ENCODE measurements around the gene UNC13D. TPM values are rescaled to one million over a fixed set of nuclear protein-coding genes. Genes with fewer than 3 reads are reported as not detected.
A peak's percentile ranks its signal among the peaks of the same experiment; 100 is the strongest.

UNC13D gene
- total RNA-seq, 1 donor from 2014 or later: 102 TPM

DNA sequence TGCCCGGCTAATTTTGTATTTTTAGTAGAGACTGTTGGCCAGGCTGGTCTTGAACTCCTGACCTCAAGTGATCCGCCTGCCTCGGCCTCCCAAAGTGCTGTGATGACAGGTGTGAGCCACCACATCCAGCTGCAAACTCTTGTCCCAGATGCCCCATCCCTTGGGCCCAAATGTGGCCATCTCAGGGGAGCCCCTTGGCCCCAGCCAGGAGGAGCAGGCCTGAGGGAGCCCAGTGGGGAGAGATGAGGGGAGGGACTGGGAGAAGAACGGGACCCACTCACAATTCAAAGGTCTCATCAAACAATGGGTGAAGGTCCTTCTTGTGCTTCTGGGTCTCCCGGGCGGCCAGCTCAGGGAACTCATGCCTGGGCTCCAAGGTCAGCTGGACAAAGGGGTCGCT lies 14.5 kb downstream of the UNC13D start:
- H3K36me3 Mint-ChIP-seq (ENCODE audit: low read depth): peaks cover 48% of the 10 kb centered on the region
- POLR2A ChIA-PET: interaction anchor here (0.5 to 7.0 kb wide), 17 partner anchors 10 to 462 kb away, joined by 3 to 90 read pairs (median 3); partner anchors contain the start of genes TMEM94, TRIM65, UNC13D and WBP2
- H3K9me3 Mint-ChIP-seq: no peaks in the 10 kb centered on the region
- H3K4me1 Mint-ChIP-seq: peaks cover 24% of the 10 kb centered on the region
- H3K27ac Mint-ChIP-seq: no peak overlapping the region
- ATAC-seq (ENCODE audit: low read depth) (no peak), DNase-seq (no peak)
- TF ChIP-seq, protein P1, sequence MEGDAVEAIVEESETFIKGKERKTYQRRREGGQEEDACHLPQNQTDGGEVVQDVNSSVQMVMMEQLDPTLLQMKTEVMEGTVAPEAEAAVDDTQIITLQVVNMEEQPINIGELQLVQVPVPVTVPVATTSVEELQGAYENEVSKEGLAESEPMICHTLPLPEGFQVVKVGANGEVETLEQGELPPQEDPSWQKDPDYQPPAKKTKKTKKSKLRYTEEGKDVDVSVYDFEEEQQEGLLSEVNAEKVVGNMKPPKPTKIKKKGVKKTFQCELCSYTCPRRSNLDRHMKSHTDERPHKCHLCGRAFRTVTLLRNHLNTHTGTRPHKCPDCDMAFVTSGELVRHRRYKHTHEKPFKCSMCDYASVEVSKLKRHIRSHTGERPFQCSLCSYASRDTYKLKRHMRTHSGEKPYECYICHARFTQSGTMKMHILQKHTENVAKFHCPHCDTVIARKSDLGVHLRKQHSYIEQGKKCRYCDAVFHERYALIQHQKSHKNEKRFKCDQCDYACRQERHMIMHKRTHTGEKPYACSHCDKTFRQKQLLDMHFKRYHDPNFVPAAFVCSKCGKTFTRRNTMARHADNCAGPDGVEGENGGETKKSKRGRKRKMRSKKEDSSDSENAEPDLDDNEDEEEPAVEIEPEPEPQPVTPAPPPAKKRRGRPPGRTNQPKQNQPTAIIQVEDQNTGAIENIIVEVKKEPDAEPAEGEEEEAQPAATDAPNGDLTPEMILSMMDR (IDR thresholded peaks at IDR 0.05): no peak
- H3K27me3 Mint-ChIP-seq: no peaks in the 10 kb centered on the region
- H3K4me3 Mint-ChIP-seq: no peak overlapping the region
- intact Hi-C loops (cut with micrococcal nuclease): no loop called here
- CTCF ChIA-PET: interaction anchor here (0.8 to 6.7 kb wide), 17 partner anchors 10 to 197 kb away, joined by 3 to 68 read pairs (median 4); partner anchors contain the start of genes GALK1, SMIM5, TRIM65 and UNC13D

DNA sequence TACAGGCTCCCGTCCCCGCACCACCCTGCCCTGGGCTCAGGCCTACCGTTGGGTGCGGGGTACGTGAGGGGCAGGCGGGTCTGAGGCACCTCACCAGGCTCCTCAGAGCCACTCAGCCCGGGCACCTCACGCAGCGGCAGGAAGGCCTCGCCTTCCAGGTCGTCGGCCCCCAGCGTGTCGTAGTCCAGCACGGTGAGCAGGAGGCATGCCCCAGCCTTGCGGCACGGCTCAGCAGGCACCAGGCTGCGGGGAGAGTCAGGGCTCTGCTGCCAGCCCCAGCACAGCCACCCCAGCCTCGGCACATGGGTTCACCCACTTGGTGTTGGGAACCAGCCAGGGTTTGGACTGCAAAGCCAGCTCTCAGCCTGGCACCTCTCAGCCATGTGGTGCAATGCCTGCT lies 15.5 kb downstream of the UNC13D start:
- intact Hi-C loops (cut with micrococcal nuclease): no loop called here
- H3K36me3 Mint-ChIP-seq (ENCODE audit: low read depth): peaks cover 46% of the 10 kb centered on the region

DNA sequence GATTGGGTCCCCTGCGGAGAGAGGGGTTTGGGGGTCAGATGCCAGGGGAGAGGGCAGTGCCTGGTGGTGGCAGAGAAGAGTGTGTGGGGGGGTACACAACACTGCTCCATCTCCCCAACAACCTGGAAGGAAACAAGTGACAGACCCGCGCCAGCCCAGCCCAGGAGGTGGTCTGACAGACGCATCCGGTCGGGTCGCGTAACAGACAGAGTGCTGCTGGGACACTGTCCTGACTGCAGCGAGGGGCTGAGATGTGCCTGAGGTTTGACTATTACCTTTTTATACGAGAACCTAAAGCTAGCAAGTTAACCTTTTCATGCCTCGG lies 16.2 kb downstream of the UNC13D start:
- intact Hi-C loops (cut with micrococcal nuclease): no loop called here
- DNase-seq (no peak), ATAC-seq (ENCODE audit: low read depth) (no peak)
- Mint-ChIP-seq H3K4me1 (peaks cover 18% of the 10 kb centered on the region), H3K36me3 (ENCODE audit: low read depth) (peaks cover 40% of the 10 kb centered on the region), H3K27me3 (no peaks in the 10 kb centered on the region), H3K4me3 (peak overlapping the region; percentile 64), H3K27ac (peak overlapping the region; percentile 79), H3K9me3 (no peaks in the 10 kb centered on the region)
- ChIA-PET CTCF (interaction anchor here (0.5 to 6.7 kb wide), 8 partner anchors 17 to 759 kb away, joined by 3 to 68 read pairs (median 6); partner anchors contain the start of genes GALK1, TRIM65 and UNC13D), POLR2A (interaction anchor here (0.5 to 7.0 kb wide), 11 partner anchors 16 to 959 kb away, joined by 3 to 90 read pairs (median 8); partner anchors contain the start of genes GALK1, TRIM65, UNC13D and UNK)
- TF ChIP-seq, protein P1 (IDR thresholded peaks at IDR 0.05): no peak

More for the DNA sequence above, 15.5 kb downstream of the UNC13D start:
- ATAC-seq (ENCODE audit: low read depth) (no peak), DNase-seq (no peak)
- H3K4me1 Mint-ChIP-seq: peaks cover 24% of the 10 kb centered on the region
- no peaks in the 10 kb centered on the region for H3K9me3 Mint-ChIP-seq
- POLR2A ChIA-PET: interaction anchor here (0.6 to 7.0 kb wide), 7 partner anchors 15 to 75 kb away, joined by 3 to 90 read pairs (median 22); partner anchors contain the start of genes TRIM65, UNC13D, UNK and WBP2
- CTCF ChIA-PET: interaction anchor here (0.9 to 6.7 kb wide), 4 partner anchors 45 to 76 kb away, joined by 3 to 68 read pairs (median 30); partner anchors contain the start of genes GALK1, TRIM65 and UNK
- H3K27me3 Mint-ChIP-seq: no peaks in the 10 kb centered on the region
- no peak overlapping the region for H3K4me3 Mint-ChIP-seq
- no peak overlapping the region for H3K27ac Mint-ChIP-seq
- TF ChIP-seq, protein P1 (IDR thresholded peaks at IDR 0.05): no peak

DNA sequence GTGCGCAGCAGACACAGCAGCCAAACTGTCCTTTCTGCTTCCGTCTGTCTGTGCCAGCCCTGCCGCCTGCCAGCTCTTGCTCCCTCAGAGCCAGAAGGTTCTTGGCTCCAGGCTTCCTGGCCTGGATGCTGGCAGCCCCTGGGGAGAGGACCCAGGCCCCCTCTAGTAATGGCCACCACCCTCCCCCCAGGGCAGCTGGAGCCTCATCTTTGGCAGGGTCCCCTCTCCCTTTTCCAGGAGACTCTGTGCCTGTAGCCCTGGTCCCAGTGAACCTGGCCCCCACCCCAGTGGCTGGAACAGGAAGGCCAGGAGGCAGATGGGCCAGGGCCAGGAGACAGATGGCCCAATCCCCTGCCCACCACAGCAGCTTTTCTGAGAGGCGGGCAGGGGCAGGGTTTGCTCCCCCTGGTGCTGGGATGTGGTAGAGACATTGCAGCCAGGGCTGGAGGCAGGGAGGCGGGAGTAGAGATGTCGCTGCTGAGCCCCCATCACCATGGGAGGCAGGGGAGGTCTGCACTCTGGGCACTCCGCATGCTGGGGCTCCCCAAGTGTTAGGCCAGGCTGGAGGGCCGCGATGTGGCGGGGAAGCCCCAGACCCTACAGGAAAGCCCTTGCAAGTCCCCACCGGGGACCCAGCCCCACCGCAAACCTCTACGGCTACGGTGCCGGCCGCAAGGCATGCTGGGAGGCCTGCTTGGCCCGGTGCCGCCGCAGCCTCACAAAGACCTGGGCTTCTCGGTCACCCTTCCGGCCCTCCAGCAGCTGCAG lies 16.7 kb downstream of the UNC13D start:
- Mint-ChIP-seq H3K27ac (peak overlapping the region; percentile 79), H3K36me3 (ENCODE audit: low read depth) (peaks cover 39% of the 10 kb centered on the region), H3K27me3 (no peaks in the 10 kb centered on the region), H3K4me1 (peaks cover 16% of the 10 kb centered on the region), H3K4me3 (peak overlapping the region; percentile 64), H3K9me3 (no peaks in the 10 kb centered on the region)
- ChIA-PET CTCF (interaction anchor here (0.7 to 6.7 kb wide), 16 partner anchors 17 to 194 kb away, joined by 3 to 68 read pairs (median 4); partner anchors contain the start of genes GALK1, SMIM5, UNC13D and WBP2), POLR2A (interaction anchor here (0.5 to 7.0 kb wide), 19 partner anchors 10 to 960 kb away, joined by 3 to 90 read pairs (median 7); partner anchors contain the start of genes GALK1, TRIM65, UNC13D and UNK)
- intact Hi-C loops (cut with micrococcal nuclease): loop anchor here (1.0 kb wide), 3 partner anchors 48 to 74 kb away; a partner anchor contains a TSS
- TF ChIP-seq, protein P1 (IDR thresholded peaks at IDR 0.05): no peak
- DNase-seq (peak; percentile 64), ATAC-seq (ENCODE audit: low read depth) (peak; percentile 85)
